ENCODE measurements around the gene SMG6.

Gene SMG6

GRCh38 chr17:2213291-2213960, 90.2 kb downstream of the SMG6 start:
- no peaks in the 10 kb centered on the region for H3K9me3 ChIP-seq
- H3K4me3 ChIP-seq (ENCODE audit: low read depth in 1 of 2, low read length in 1 of 2) = no peak overlapping the region
- no peak overlapping the region for H3K27ac ChIP-seq
- peaks cover 21 to 24% of the 10 kb centered on the region in 2 experiments for H3K4me1 ChIP-seq (ENCODE audit: control insufficient read depth in 1 of 2, insufficient read depth in 1 of 2, low read depth in 1 of 2, low read length in 1 of 2)
- TF ChIP-seq, protein P1, sequence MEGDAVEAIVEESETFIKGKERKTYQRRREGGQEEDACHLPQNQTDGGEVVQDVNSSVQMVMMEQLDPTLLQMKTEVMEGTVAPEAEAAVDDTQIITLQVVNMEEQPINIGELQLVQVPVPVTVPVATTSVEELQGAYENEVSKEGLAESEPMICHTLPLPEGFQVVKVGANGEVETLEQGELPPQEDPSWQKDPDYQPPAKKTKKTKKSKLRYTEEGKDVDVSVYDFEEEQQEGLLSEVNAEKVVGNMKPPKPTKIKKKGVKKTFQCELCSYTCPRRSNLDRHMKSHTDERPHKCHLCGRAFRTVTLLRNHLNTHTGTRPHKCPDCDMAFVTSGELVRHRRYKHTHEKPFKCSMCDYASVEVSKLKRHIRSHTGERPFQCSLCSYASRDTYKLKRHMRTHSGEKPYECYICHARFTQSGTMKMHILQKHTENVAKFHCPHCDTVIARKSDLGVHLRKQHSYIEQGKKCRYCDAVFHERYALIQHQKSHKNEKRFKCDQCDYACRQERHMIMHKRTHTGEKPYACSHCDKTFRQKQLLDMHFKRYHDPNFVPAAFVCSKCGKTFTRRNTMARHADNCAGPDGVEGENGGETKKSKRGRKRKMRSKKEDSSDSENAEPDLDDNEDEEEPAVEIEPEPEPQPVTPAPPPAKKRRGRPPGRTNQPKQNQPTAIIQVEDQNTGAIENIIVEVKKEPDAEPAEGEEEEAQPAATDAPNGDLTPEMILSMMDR (IDR thresholded peaks at IDR 0.05) = no peak
- H3K27me3 ChIP-seq = no peaks in the 10 kb centered on the region
- peaks cover 13% of the 10 kb centered on the region for H3K36me3 ChIP-seq

DNA sequence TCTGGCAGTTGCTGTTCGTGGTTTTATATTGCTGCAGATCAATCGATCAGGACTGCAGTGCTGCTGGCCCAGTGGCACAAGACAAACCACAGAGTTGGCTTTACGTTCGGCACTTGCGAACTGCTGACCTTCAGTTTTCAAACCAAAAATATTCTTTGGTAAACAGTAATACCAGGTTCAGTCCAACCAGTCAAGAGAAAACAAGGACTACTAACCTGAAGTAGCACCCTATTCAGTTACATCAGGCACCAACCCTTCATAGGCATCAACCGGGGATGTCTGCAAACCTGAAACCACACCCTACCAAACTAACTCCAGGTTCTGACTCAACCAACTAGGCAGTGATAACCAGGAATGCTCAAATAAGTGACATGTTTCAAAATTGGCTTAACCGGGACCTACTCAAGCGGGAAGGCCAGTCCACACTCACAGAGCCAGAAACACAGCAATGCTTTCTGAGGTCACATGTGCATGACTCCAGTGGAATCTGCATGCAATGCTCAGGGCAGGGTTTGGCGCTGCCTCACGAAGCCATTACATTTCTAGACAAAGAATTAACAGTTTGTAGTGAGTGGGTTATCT, 91.1 kb downstream of the SMG6 start:
- Histone ChIP-seq H3K36me3 (peaks cover 17% of the 10 kb centered on the region), H3K27me3 (no peaks in the 10 kb centered on the region), H3K27ac (no peak overlapping the region), H3K9me3 (no peaks in the 10 kb centered on the region), H3K4me3 (ENCODE audit: low read depth in 1 of 2, low read length in 1 of 2) (no peak overlapping the region), H3K4me1 (ENCODE audit: control insufficient read depth in 1 of 2, insufficient read depth in 1 of 2, low read depth in 1 of 2, low read length in 1 of 2) (peaks cover 21 to 24% of the 10 kb centered on the region in 2 experiments)
- TF ChIP-seq, protein P1 (IDR thresholded peaks at IDR 0.05) = no peak

GRCh38 chr17:2211661-2212399, 91.8 kb downstream of the SMG6 start:
- Histone ChIP-seq H3K36me3 (peaks cover 17% of the 10 kb centered on the region), H3K4me3 (ENCODE audit: low read depth in 1 of 2, low read length in 1 of 2) (no peak overlapping the region), H3K4me1 (ENCODE audit: control insufficient read depth in 1 of 2, insufficient read depth in 1 of 2, low read depth in 1 of 2, low read length in 1 of 2) (peaks cover 21 to 24% of the 10 kb centered on the region in 2 experiments), H3K27me3 (no peaks in the 10 kb centered on the region), H3K27ac (no peak overlapping the region), H3K9me3 (no peaks in the 10 kb centered on the region)
- TF ChIP-seq, protein P1 (IDR thresholded peaks at IDR 0.05) = no peak

- Histone ChIP-seq H3K9me3 (no peaks in the 10 kb centered on the region), H3K4me3 (ENCODE audit: low read depth in 1 of 2, low read length in 1 of 2) (no peak overlapping the region), H3K27ac (no peak overlapping the region), H3K4me1 (ENCODE audit: control insufficient read depth in 1 of 2, insufficient read depth in 1 of 2, low read depth in 1 of 2, low read length in 1 of 2) (peaks cover 18 to 19% of the 10 kb centered on the region in 2 experiments), H3K36me3 (peaks cover 17% of the 10 kb centered on the region), H3K27me3 (no peaks in the 10 kb centered on the region)
- TF ChIP-seq, protein P1 (IDR thresholded peaks at IDR 0.05) = no peak
These were observed 92.9 kb downstream of the SMG6 start for GRCh38 chr17:2210726-2211125.

- Histone ChIP-seq H3K27me3 (no peaks in the 10 kb centered on the region), H3K4me3 (ENCODE audit: low read depth in 1 of 2, low read length in 1 of 2) (no peak overlapping the region), H3K9me3 (no peaks in the 10 kb centered on the region), H3K36me3 (peaks cover 16% of the 10 kb centered on the region), H3K27ac (no peak overlapping the region), H3K4me1 (ENCODE audit: control insufficient read depth in 1 of 2, insufficient read depth in 1 of 2, low read depth in 1 of 2, low read length in 1 of 2) (no peaks in the 10 kb centered on the region)
- TF ChIP-seq, protein P1 (IDR thresholded peaks at IDR 0.05) = no peak
These were observed 95.6 kb downstream of the SMG6 start for GRCh38 chr17:2207815-2208515.

All from neutrophil (primary cell).